Measurements from ENCODE around the gene VKORC1. TPM values are rescaled to one million over a fixed set of nuclear protein-coding genes. Genes with fewer than 3 reads are reported as not detected.

VKORC1 gene
- total and polyA plus RNA-seq, 4 donors = 29.9 to 519 (median 263) TPM

- Histone ChIP-seq H3K4me3 (ENCODE audit: low read depth in 1 of 3, low read length in 3 of 3) (peak overlapping the region; percentile 94 to 100 (median 100)), H3K9me3 (ENCODE audit: control insufficient read depth in 4 of 4, low read length in 3 of 4) (no peaks in the 10 kb centered on the region), H3K36me3 (ENCODE audit: control insufficient read depth in 4 of 4, insufficient read depth in 3 of 4, low read depth in 1 of 4, low read length in 3 of 4) (peaks cover 4 to 31% (median 14%) of the 10 kb centered on the region in 4 donors), H3K9ac (ENCODE audit: low read depth in 1 of 2, low read length in 2 of 2) (peak overlapping the region; percentile 67 to 87), H3K4me1 (ENCODE audit: control insufficient read depth in 4 of 4, insufficient read depth in 4 of 4, low read length in 3 of 4) (peaks cover 0 to 26% (median 19%) of the 10 kb centered on the region in 4 donors), H3K27me3 (ENCODE audit: control insufficient read depth in 4 of 4, insufficient read depth in 4 of 4, low read length in 3 of 4) (no peaks in the 10 kb centered on the region), H3K27ac (ENCODE audit: low read depth in 1 of 2, low read length in 2 of 2) (peak overlapping the region; percentile 97 to 98)
- no peak for DNase-seq (ENCODE audit: low spot score)
- WGBS = 1% methylated on average over 7 of the region's 7 CpGs
- TF ChIP-seq GABPA (IDR thresholded peaks at IDR 0.05 in 1 of 2, conservative IDR thresholded peaks at IDR 0.05 in 1 of 2) = no peak
- no peak for TF ChIP-seq MAX (IDR thresholded peaks at IDR 0.05)
- TF ChIP-seq ATF3 (IDR thresholded peaks at IDR 0.05) = no peak
- no peak for TF ChIP-seq HNF4A (conservative IDR thresholded peaks at IDR 0.05)
- TF ChIP-seq JUND (IDR thresholded peaks at IDR 0.05) = no peak
- TF ChIP-seq TAF1 (conservative IDR thresholded peaks at IDR 0.05) = no peak
- TF ChIP-seq CTCF (IDR thresholded peaks at IDR 0.05; ENCODE audit: low read depth, low read length, missing input control) = no peak
- no peak for TF ChIP-seq YY1 (IDR thresholded peaks at IDR 0.05)
- TF ChIP-seq RAD21 (IDR thresholded peaks at IDR 0.05) = no peak
- no peak for TF ChIP-seq REST (IDR thresholded peaks at IDR 0.05)
These were observed 19.8 kb downstream of the VKORC1 start for GRCh38 chr16:31074814-31075183.

GRCh38 chr16:31073970-31074813 is 20.4 kb downstream of the VKORC1 start, which contains the start of the genes ZNF646 and ZNF668:
TSS of gene ZNF646 (plus strand) at chr16:31074422. CDS start at chr16:31076325, 1,903 bp downstream.
TSS of gene ZNF668 (minus strand) at chr16:31074240. CDS start at chr16:31064459, 9,781 bp downstream.
- peak within 1 kb of the TSS; percentile 94 to 100 (median 100) for H3K4me3 ChIP-seq (ENCODE audit: low read depth in 1 of 3, low read length in 3 of 3)
- peak; percentile 94 for DNase-seq (ENCODE audit: low spot score)
- H3K9me3 ChIP-seq (ENCODE audit: control insufficient read depth in 4 of 4, low read length in 3 of 4) = no peaks in the 10 kb centered on the region
- no peaks in the 10 kb centered on the region for H3K27me3 ChIP-seq (ENCODE audit: control insufficient read depth in 4 of 4, insufficient read depth in 4 of 4, low read length in 3 of 4)
- peaks cover 0 to 26% (median 19%) of the 10 kb centered on the region in 4 donors for H3K4me1 ChIP-seq (ENCODE audit: control insufficient read depth in 4 of 4, insufficient read depth in 4 of 4, low read length in 3 of 4)
- peaks cover 4 to 26% (median 14%) of the 10 kb centered on the region in 4 donors for H3K36me3 ChIP-seq (ENCODE audit: control insufficient read depth in 4 of 4, insufficient read depth in 3 of 4, low read depth in 1 of 4, low read length in 3 of 4)
- WGBS = under 1% methylated on average over 48 of the region's 48 CpGs
- H3K9ac ChIP-seq (ENCODE audit: low read depth in 1 of 2, low read length in 2 of 2) = peak within 1 kb of the TSS; percentile 87 to 88
- H3K27ac ChIP-seq (ENCODE audit: low read depth in 1 of 2, low read length in 2 of 2) = peak within 1 kb of the TSS; percentile 97 to 98
- TF ChIP-seq HNF4A (conservative IDR thresholded peaks at IDR 0.05) (peak; percentile 34 to 41), FOXA2 (IDR thresholded peaks at IDR 0.05) (no peak), CTCF (IDR thresholded peaks at IDR 0.05; ENCODE audit: low read depth, low read length, missing input control) (no peak), JUND (IDR thresholded peaks at IDR 0.05) (peak in 1 of 2 donors; percentile 31), REST (IDR thresholded peaks at IDR 0.05) (no peak), GABPA (IDR thresholded peaks at IDR 0.05 in 1 of 2, conservative IDR thresholded peaks at IDR 0.05 in 1 of 2) (peak; percentile 99 to 100), EGR1 (IDR thresholded peaks at IDR 0.05; ENCODE audit: low read depth in 2 of 2) (peak; percentile 93 to 95), SP1 (IDR thresholded peaks at IDR 0.05) (peak; percentile 73), TAF1 (conservative IDR thresholded peaks at IDR 0.05) (no peak), NR2F2 (IDR thresholded peaks at IDR 0.05) (peak; percentile 70), HNF4G (IDR thresholded peaks at IDR 0.05) (no peak), RXRA (IDR thresholded peaks at IDR 0.05) (peak; percentile 55 to 65), FOXA1 (IDR thresholded peaks at IDR 0.05) (peak; percentile 41), MAX (IDR thresholded peaks at IDR 0.05) (peak; percentile 98), RAD21 (IDR thresholded peaks at IDR 0.05) (peak; percentile 51 to 63)

Data from liver (tissue), 9 donors.